Measurements from ENCODE around the gene ZNF692.
"Not testable (repeated sequence)": the region's sequence is repeated elsewhere in the genome, so short reads cannot be mapped to it uniquely, and the experiment has no call there.

Gene ZNF692, protein sequence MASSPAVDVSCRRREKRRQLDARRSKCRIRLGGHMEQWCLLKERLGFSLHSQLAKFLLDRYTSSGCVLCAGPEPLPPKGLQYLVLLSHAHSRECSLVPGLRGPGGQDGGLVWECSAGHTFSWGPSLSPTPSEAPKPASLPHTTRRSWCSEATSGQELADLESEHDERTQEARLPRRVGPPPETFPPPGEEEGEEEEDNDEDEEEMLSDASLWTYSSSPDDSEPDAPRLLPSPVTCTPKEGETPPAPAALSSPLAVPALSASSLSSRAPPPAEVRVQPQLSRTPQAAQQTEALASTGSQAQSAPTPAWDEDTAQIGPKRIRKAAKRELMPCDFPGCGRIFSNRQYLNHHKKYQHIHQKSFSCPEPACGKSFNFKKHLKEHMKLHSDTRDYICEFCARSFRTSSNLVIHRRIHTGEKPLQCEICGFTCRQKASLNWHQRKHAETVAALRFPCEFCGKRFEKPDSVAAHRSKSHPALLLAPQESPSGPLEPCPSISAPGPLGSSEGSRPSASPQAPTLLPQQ

DNA sequence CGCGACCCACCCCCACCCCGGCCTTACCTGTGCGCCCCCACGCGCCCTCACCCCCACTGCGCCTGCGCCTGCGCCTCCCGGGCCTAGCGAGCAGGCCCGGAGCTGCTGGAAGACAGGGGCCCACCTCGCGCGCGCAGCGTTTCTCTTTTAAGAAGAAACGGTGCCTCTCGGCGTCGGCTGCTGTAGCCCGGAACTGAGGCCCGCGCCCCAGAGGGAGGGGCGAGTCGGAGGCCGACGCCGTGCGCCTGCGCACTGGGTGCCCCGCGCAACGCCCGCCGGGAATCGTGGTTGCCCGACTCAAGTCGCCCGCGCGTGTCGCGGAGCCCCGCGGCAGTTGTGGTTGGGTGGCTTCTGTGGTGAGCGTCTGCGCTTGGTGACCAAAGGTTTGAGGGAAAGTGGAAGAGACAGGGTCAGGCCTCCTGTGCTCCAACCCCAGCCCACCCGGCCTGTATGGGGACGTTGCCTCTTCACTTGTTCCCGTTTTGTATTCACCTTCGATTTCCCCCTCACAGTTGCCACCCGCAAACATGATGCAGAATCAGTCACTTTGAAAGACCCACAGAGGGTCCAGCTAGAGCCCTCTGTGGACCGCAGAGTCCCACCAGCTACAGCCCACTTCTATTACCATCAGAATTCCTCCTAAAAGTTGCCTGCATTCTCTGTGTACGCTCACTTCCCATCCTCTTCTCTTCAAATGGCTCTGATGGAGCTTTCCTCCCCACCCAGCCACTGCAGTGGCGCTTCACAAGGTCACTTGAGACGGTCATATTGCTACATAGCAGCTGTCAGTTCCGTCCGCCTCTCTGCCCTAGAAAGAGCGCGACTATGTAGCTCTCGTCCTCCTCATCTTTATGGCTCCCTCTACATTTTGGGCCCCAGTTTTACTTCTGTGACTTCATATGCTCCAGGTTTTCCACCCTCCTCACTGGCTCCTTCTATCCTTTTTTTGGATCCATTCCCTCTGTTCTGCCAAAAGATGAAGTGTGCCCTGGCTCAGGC lies at the start of gene ZNF692:
Gene ZNF692 (minus strand): TSS at position 195 of the 999 bp plus-strand sequence. CDS start 776 bp downstream, outside the sequence.
- DNase-seq (ENCODE audit: low spot score), result peak; percentile 95

DNA sequence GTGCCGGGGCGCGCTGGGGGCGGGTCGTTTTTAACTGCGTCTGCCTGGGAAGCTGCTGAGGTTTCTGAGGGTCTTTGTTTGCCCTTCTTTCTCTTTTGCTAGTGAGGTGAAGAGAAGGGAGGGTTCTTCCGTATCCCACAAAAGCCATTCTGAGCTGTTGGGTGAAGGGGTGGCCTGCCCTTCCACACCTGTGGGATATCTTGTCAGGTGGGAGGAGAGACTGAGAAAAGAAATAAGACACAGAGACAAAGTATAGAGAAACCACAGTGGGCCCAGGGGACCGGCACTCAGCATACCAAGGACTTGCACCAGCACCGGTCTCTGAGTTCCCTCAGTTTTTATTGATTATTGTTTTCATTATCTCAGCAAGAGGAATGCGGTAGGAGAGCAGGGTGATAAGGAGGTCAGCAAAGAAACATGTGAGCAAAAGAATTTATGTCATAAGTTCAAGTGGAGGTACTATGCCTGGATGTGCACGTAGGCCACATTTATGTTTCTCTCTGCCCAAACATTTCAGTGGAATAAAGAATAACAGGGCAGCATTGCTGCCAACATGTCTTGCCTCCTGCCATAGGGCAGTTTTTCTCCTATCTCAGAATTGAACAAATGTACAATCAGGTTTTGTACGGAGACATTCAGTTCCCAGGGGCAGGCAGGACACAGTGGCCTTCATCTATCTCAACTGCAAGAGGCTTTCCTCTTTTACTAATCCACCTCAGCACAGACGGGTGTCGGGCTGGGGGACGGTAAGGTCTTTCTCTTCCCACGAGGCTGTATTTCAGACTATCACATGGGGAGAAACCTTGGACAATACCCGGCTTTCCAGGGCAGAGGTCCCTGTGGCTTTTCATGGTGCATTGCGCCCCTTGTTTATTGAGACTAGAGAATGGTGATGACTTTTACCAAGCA lies 48.1 kb upstream of the ZNF692 start:
- DNase-seq (ENCODE audit: low spot score), result no peak

DNA sequence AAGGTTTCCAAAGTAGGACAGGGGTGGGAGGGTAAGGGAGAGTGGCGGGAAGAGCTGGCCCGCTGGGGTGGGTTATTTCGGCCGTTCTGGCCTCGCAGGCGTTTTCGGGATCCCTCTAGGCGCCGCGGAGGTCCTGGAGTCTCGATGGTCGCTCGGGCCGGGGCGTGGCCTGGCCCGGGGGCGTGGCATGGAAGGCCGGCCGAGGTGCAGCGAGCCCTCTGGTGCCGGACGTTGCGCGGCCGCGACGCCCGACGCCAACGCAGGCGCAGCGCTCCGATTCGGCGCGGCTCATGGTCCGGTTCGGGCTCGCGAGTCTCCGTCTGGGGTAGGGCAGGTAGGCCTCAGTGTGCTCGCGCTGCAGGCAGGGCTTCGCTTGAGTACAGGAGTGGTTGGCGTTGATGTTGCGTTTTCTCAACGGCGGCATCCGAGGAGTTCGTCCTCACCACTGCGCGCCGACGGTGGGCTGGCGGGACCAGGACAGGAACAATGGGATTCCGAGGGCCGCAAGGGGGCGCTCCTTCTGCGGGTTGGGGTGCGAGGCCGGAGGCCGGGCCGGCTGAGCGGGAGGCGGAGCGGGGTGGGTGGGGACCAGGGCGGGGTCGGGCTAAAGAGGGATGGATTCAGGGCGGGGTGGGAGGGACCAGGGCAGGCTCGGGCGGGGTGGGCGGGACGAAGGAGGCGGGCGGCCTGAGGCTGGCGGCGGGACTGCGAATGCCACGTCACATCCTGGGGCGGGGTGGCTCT lies 47.3 kb upstream of the ZNF692 start, which contains the start of gene PGBD2:
Gene PGBD2 (plus strand): TSS at position 227 of the 744 bp plus-strand sequence. CDS start 7,628 bp downstream, outside the sequence.
- DNase-seq (ENCODE audit: low spot score), result peak; percentile 82

GRCh38 chr1:248905662-248906008 lies 46.8 kb upstream of the ZNF692 start:
- no peak for DNase-seq (ENCODE audit: low spot score)

- DNase-seq (ENCODE audit: low spot score), result no peak
These were observed 45.7 kb upstream of the ZNF692 start for GRCh38 chr1:248904437-248905216.

- DNase-seq (ENCODE audit: low spot score), result no peak
These were observed 42.7 kb upstream of the ZNF692 start for GRCh38 chr1:248901578-248901977.

DNA sequence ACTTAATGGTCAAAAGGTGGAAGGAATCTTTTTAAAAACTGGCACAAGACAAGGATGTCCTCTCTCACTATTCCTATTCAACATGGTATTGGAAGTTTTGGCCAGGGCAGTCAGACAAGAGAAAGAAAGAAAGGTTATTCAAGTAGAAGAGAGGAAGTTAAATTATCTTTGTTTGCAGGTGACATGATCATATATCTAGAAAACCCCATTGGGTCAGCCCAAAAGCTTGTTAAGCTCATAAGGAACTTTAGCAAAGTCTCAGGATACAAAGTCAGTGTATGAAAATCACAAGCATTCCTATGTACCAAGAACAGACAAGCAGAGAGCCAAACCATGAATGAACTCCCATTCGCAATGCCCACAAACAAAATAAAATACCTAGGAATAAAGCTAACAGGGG lies 41.8 kb upstream of the ZNF692 start:
- no peak for DNase-seq (ENCODE audit: low spot score)

GRCh38 chr1:248897412-248898337 lies 38.8 kb upstream of the ZNF692 start:
- DNase-seq (ENCODE audit: low spot score), result no peak

DNA sequence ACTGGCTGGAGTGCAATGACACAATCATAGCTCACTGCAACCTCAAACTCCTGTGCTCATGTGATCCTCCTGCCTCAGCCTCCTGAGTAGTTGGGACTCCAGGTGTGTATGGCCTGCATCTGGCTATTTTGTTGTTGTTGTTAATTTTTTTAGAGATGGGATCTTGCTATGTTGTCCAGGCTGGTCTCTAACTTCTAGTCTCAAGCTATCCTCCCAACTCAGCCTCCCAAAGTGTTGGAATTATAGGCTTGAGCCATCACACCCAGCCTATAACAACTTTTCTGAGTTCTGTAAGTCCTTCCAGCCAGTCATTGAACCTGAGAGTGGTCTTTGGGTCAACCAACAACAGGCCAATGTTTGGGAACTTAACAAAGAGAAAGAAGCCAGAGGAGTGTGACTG lies 36.0 kb upstream of the ZNF692 start:
- no peak for DNase-seq (ENCODE audit: low spot score)

DNA sequence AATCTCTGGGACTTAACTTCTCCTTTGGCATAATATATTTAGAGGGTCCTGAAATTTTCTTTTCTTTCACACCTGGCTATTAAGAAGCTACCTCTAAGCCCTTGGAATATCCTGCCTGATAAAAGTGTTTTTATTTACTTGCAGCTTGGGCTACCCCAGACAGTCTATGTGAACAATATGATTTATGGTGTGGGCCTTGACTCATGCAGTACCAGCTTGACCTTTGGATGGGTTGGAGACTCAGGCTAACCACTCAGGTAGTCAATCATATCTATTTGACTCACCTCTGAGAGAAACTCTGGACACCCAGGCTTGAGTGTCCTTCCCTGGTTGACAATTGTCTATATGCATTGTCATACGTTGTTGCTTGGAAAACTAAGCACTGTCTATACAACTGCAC lies 33.7 kb upstream of the ZNF692 start:
- DNase-seq (ENCODE audit: low spot score), result no peak

DNA sequence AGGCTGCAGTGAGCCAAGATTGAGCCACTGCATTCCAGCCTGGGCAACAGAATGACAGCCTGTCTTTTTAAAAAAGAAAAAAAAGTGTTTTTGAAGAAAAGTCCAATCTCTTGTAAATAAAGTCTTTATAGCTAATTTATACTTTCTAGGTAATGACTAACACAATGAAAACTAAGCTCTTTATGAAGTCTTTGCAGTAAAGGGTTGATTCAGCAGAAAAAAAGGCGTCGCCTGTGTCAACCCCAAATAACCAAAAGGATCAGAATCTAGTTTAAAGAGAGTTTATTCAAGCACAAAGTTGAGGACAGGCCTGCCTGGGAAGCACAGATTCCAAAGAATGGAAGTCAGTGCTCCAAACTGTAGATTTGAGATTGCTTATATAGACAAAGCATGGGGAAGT lies 32.9 kb upstream of the ZNF692 start:
- no peak for DNase-seq (ENCODE audit: low spot score)

DNA sequence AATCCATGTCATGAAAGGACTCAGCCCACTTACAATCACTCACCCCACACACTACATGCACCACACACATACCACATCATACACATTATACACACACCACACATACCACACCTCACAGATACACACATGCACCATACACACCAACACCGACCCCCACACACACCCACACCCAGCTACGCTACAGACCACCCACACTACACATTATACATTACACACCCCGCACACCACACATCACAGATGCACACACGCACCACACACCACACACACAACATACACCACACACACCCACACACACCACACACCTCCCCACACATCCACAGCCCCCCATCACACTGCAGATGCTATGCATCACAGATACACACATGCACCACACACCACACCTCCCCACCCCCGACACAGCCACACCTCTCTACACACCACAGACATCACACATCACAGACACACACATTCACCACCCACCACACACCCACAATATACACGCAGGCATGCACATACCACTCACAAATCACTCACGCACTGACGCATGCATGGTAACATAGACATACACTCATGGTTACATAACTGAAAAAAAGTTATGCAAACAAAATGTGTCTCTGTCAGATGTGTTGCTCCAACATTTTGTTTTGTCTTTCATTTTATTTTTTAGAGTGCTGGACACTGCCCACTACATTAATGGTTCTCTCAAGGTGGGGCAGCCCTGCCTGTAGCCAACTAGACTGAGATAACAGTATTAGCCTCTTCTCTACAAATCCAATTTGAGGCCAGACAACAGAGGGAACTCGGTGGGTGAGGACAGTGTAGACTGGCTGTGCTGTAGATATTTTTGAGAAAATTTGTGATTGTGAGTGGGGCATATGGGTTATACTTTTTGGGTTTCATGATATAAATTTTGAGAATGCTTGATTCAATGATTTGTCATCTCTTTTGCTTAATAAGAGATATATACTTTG lies 31.9 kb upstream of the ZNF692 start:
- DNase-seq (ENCODE audit: low spot score), result no peak

GRCh38 chr1:248889914-248890243 lies 31.0 kb upstream of the ZNF692 start:
- DNase-seq (ENCODE audit: low spot score), result not testable (repeated sequence)

DNA sequence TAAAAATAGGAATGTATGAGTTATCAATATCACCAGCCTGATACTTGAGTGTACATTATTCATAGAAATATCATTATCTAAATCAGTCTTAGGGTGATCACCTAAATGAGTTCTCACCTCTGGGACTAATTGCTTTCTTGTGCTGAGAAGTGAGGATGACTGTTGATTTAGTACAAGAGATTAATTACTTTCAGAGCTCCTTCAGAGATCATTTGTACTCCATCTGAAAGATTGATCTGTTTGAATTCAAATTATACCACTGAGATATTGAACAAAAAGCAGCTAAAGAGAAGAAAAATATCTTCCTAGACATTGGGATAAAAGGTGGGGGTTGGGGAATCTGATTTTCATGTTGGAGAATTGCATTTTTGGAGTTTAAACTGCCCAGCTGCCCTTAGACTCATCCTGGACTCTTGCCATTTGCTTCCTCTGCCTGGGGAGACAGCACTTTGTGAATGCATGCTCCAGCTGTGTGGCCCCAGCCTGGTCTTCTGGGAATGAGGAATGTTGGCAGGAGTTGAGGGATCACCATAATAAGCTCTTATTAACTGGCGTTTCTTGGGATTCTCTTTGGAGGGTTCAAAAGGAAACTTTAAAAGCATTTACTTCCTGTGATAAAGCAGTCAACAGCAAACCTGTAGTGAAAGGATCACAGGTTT lies 27.5 kb upstream of the ZNF692 start:
- DNase-seq (ENCODE audit: low spot score), result no peak

GRCh38 chr1:248885646-248886045 lies 26.8 kb upstream of the ZNF692 start:
- no peak for DNase-seq (ENCODE audit: low spot score)

DNA sequence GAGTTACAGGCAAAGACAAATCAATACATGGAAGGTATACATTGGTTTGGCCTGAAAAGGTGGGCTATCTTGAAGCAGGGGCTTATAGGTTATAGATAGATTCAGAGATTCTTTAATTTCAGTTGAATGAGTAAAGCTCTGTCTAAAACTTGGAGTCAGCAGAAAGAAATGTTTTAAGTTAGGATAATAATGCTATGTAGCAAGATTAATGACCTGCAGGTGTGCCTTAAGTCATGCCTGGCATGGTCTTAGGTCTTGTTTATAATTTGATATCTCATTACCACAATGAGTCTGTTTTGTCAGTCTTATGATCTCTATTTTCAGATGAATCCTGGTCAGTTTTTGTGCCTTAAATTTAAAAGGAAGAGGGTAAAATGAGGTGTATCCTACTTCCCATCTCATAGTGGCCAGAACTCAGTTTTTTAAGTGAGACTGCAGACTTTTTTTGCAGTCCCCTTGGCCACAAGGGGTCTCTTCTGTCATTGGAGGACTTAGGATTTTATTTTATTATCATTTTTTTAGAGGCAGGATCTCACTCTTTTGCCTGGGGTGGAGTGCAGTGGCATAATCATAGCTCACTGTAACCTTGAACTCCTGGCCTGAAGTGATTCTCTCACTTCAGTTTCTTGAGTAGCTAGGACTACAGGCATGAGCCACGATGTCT lies 25.9 kb upstream of the ZNF692 start:
- DNase-seq (ENCODE audit: low spot score), result no peak

DNA sequence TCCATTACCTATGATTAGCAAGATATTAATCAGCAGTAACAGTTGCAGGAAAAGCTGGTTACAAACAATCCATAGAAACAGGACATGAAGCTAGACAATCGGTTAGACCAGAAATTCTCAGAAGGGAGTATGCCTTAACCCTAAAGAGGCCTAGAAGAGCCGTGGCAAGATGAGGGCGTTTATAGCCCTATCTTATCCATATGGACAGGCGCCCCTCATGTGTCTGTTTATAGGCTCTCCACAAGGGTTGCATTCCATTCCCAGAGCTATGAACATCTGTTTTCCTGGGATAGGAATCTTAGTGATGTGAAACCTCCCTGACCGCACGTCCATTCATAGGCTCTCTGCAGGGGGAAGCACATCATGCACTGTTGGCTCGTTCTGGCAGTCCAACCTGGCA lies 23.5 kb upstream of the ZNF692 start:
- DNase-seq (ENCODE audit: low spot score), result not testable (repeated sequence)
